GM21576 (cell line): ENCODE data around the gene SLC5A10.

ENCODE experiments used
- ATAC-seq: cut with Tn5 transposase; IDR thresholded peaks from one replicate; pipeline ENCODE4 v1.9.1; 2021; ENCODE audit warnings: mild to moderate bottlenecking, moderate library complexity; ENCODE audit not compliant: unreplicated experiment

SLC5A10 gene

GRCh38 chr17:18963126-18964017 lies 11.4 kb downstream of the SLC5A10 start:
- no peak for ATAC-seq

DNA sequence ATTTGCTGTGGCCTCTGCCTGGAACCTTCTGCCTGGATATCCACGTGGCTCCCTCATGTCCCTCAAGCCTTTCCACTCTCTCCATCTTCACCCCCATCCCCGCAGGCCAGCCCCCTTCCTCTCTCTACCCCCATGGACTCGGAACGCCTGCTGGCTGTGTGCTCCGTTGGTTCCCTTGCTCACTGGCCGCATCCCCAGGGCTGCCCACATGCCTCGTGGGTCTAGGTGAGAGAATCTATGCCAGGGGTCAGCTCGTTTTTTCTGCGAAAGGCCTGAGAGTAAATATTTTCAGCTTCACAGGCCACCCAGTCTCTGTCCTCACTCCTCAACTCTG lies 12.0 kb downstream of the SLC5A10 start:
- no peak for ATAC-seq

DNA sequence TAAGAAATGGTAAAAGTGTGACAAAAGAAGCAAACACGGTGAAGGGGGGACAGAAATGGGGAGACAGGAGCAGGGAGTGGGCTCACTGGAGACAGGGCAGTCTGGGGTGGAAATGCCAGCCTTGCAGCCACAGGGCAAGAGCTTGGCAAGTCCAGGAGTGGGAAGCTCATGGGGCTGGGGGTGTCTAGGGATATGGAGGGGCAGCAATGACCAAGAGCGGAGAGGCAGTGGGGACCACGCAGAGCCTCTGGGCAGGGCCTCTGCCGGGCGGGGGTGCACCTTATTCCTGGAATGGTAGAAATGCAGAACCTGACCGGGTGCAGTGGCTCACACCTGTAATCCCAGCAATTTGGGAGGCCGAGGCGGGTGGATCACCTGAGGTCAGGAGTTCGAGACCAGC lies 12.6 kb downstream of the SLC5A10 start:
- no peak for ATAC-seq

GRCh38 chr17:18965530-18966236 lies 13.7 kb downstream of the SLC5A10 start:
- no peak for ATAC-seq

GRCh38 chr17:18966831-18967624 lies 15.1 kb downstream of the SLC5A10 start:
- ATAC-seq, result no peak

GRCh38 chr17:18967916-18968315 lies 16.0 kb downstream of the SLC5A10 start:
- ATAC-seq, result no peak

DNA sequence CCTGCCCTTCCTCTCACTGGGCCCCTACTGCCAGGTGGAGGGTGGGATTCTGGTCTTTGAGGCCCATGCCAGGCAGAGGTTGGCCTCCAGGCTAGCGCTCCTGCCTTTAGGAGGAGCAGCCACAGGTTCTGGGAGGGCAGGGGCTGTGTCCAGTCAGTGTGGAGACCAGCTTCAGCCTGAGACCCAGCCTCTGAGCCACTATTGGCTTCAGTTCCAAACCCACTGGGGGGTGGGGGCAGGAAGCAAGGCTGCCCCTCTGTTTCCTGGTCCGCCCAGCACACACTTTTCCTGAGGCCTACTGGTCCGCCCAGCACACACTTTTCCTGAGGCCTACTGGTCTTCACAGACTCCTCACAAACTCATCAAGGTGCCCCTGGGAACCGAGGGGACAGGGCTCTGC lies 16.4 kb downstream of the SLC5A10 start:
- no peak for ATAC-seq

DNA sequence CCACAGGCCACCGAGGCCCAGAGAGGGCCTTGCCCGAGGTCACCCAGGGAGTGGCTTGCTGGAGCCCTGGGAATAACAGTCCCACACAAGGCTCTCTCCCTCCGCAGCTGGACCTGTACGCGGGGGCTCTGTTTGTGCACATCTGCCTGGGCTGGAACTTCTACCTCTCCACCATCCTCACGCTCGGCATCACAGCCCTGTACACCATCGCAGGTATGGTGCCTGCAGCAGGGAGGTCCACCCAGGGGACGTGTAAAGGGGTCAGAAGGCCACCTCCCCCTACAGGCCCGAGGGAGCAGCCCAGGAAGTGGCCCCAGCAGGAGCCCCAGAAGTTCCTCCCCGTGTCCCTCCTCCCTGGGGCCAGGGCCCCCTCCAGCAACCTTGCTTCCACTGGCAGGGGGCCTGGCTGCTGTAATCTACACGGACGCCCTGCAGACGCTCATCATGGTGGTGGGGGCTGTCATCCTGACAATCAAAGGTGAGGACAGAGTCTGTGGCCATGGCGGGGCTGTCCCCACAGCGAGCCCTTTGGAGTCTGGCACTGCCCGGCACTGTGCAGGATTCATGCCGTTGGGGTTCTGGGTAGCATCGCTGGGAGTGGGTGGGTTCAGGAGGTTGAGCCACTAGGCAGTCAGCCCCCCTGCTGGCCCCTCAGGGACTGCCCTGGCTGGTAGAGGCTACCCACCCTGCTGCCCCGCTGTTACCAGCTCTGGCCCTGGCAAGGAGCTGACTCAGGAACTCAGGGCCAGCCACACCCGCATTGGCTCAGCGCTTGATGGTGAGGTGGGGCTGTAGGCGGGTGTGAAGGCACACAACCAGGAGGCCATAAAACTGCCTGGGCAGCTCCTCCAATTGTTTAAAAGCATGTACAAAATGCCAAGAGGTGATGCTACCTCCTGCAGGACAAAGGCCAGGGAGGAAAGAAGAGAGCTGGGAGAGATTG lies 17.3 kb downstream of the SLC5A10 start:
- no peak for ATAC-seq

- ATAC-seq, result no peak
Measured at GRCh38 chr17:18970582-18971480, 18.9 kb downstream of the SLC5A10 start.

GRCh38 chr17:18971801-18972200 lies 19.8 kb downstream of the SLC5A10 start:
- ATAC-seq, result no peak

DNA sequence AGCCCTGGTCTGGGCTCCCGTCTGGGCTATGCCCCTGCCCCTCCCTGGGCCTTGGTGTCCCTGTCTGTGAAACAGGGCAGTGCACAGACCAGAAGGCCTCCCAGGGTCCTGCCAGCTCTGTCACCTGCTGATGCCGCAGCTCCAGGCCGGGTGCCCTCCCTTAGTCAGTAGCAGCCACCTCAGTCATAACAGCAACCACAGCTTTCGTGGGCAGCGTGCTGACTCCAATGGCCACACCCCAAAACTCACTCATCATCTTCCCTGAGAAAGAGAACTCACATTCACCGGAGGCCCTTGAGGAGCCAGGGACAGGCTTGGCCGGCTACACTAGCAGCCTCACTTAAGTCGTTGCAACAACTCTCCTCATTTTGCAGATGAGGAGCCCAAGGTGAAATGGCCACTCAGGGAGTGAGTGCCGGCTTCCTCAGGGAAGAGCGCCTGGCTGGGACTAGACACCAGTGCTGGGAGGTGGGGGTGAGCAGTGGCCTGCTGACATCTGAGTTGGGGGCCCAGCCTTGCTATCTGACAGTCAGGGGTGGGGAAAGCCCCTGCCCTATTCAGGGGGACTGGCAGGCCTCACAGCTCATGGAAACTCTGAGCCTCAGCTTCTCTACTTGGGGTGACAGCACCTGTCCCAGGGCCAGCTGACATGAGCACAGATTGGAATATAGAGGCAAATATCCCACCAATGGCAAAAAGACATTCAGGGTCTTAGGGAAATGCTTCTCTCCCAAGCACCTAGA lies 22.6 kb downstream of the SLC5A10 start:
- ATAC-seq, result no peak

DNA sequence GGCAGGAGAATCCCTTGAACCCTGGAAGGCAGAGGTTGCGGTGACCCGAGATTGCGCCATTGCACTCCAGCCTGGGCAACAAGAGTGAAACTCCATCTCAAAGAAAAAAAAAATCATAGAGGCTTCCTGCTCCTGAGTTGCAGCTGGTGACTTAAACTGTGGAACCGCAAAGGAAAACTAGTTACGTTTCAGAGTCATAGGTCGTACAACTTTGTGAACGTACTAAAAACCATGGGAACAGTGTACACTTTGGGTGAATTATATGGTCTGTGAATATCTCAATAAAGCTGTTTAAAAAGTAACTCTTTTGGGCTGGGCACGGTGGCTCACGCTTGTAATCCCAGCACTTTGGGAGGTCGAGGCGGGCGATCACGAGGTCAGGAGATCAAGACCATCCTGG lies 23.6 kb downstream of the SLC5A10 start:
- no peak for ATAC-seq

GRCh38 chr17:18976201-18976600 lies 24.2 kb downstream of the SLC5A10 start:
- ATAC-seq, result no peak

- no peak for ATAC-seq
Measured at GRCh38 chr17:18977021-18977420, 25.1 kb downstream of the SLC5A10 start.

- no peak for ATAC-seq
Measured at GRCh38 chr17:18977646-18978045, 25.7 kb downstream of the SLC5A10 start.

DNA sequence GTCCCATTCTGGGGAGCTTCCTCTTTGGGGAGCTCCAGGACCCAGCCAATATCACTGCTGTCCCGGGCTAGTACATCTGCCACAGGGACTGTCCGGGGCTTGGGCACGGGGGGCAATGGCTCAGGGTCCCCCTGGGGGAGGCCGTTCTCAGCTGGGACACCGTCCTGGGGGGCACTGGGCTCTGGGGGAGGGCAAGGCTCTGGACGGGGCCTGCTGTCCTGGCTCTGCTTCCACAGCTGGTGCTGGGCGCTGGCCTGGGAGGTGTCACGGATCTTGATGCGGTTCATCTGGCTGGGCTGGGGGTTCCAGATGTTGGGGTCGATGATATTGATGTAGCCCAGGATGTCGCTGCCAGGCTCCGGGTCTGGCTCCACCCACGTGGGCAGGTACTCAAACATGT lies 26.1 kb downstream of the SLC5A10 start:
- ATAC-seq, result no peak

- ATAC-seq, result no peak
Measured at GRCh38 chr17:18978655-18979054, 26.7 kb downstream of the SLC5A10 start.

DNA sequence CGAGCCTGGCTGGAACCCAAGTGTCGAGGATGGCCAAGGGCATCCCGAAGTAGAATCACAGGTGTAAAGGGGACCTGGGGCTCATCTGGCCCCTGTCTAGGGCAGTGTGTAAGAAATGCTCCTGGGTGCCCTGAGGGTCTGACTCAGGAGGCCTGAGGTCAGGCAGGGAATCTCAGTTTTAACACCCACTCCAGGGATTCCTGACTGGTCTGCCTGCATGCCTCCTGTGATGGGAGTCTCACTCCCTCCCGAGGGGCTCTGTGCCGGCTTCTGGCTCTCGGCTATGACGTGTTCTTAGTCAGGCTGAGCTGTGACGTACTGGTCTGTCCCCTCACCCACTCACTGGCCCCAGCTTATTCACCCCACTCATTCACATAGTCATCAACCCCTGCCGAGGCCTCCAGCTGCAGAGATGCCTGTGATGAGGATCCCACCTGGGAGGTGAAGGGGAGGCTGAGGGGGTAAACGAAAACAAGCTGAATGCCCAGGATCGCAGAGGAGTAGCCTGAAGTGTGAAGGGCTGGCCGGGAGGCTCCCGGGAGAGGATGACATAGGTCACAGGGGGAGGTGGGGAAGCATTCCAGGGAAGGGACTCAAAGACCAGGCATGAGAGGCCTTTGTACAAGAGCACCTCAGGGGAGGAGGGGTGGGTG lies 28.8 kb downstream of the SLC5A10 start:
- ATAC-seq, result no peak
